Gastrocnemius medialis (tissue), 4 donors: ENCODE results near the gene RNLS.

ENCODE experiments used
- POLR2A ChIP-seq, 2 donors: fragments of 450-650 bp; IDR thresholded peaks; one replicate each; pipeline ENCODE4 v1.6.1; 2017; ENCODE audit warnings: antibody characterized with exemption in 2 of 2, mild to moderate bottlenecking in 2 of 2, moderate library complexity in 2 of 2
- TF ChIP-seq, protein P1 (sequence below), 5 experiments: fragments of 450-650 bp in 3 of 5; fragments of 200-600 bp in 2 of 5; sonication (generic) in 2 of 5; IDR thresholded peaks in 4 of 5; conservative IDR thresholded peaks in 1 of 5; 1 replicate in 4 of 5; 2 replicates in 1 of 5; pipeline ENCODE4 v1.5.1; 2016 to 2019; ENCODE audit warnings: antibody characterized with exemption in 5 of 5, mild to moderate bottlenecking in 3 of 5, moderate library complexity in 3 of 5

DNA sequence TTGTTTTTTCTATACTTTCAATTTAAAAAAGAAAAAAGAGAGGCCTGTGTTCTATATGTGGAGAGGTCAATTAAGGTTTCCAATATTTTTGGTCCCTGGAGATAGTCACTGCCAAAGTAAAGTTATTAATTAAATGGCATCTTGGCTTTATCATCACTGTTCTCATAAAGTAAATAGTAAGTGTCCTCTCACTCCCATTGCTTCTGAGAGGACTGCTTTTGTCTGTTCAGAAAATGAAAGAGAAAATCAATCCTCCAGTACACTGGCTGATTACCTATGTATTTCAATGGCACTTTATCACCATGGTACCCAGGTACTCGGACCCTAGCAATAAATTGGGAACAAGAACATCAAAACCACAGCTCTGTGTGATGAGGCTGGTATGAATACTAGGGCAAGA lies 94.0 kb downstream of the RNLS start:
- TF ChIP-seq, protein P1, sequence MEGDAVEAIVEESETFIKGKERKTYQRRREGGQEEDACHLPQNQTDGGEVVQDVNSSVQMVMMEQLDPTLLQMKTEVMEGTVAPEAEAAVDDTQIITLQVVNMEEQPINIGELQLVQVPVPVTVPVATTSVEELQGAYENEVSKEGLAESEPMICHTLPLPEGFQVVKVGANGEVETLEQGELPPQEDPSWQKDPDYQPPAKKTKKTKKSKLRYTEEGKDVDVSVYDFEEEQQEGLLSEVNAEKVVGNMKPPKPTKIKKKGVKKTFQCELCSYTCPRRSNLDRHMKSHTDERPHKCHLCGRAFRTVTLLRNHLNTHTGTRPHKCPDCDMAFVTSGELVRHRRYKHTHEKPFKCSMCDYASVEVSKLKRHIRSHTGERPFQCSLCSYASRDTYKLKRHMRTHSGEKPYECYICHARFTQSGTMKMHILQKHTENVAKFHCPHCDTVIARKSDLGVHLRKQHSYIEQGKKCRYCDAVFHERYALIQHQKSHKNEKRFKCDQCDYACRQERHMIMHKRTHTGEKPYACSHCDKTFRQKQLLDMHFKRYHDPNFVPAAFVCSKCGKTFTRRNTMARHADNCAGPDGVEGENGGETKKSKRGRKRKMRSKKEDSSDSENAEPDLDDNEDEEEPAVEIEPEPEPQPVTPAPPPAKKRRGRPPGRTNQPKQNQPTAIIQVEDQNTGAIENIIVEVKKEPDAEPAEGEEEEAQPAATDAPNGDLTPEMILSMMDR (IDR thresholded peaks at IDR 0.05 in 4 of 5, conservative IDR thresholded peaks at IDR 0.05 in 1 of 5): no peak
- no peak for TF ChIP-seq POLR2A (IDR thresholded peaks at IDR 0.05)
